Loucy (cell line): Measurements from ENCODE around the gene CUEDC1.

Experiments
- H2AFZ ChIP-seq: fragments of 200-600 bp; sonication (generic); 2 replicates; pipeline ENCODE4 v1.6.0; 2016; ENCODE audit warnings: antibody characterized with exemption, mild to moderate bottlenecking, low read length, moderate library complexity
- H3F3A ChIP-seq: fragments of 200-600 bp; 2 replicates; pipeline ENCODE4 v1.6.0; 2016; ENCODE audit warnings: antibody characterized with exemption, low read depth, mild to moderate bottlenecking
- H3K27me3 ChIP-seq: fragments of 200-600 bp; sonication (generic); 2 replicates; pipeline ENCODE4 v1.6.1; 2014; ENCODE audit warnings: low read length, mild to moderate bottlenecking; ENCODE audit not compliant: insufficient read depth, poor library complexity, severe bottlenecking
- H3K36me3 ChIP-seq: fragments of 200-600 bp; sonication (generic); 2 replicates; pipeline ENCODE4 v1.6.1; 2016; ENCODE audit warnings: low read length; ENCODE audit not compliant: insufficient read depth
- H3K4me1 ChIP-seq: fragments of 200-600 bp; sonication (generic); 2 replicates; pipeline ENCODE4 v1.5.1; 2014; ENCODE audit warnings: low read length, mild to moderate bottlenecking; ENCODE audit not compliant: insufficient read depth, poor library complexity, severe bottlenecking
- H3K4me2 ChIP-seq: fragments of 200-600 bp; sonication (generic); 2 replicates; pipeline ENCODE4 v1.6.0; 2014; ENCODE audit warnings: antibody characterized with exemption, low read length, low read depth, mild to moderate bottlenecking; ENCODE audit not compliant: poor library complexity, severe bottlenecking
- H3K4me3 ChIP-seq: fragments of 200-600 bp; sonication (generic); 2 replicates; pipeline ENCODE4 v1.5.1; 2014; ENCODE audit warnings: low read length, mild to moderate bottlenecking, mixed read lengths; ENCODE audit not compliant: poor library complexity, severe bottlenecking
- H3K79me2 ChIP-seq: fragments of 200-600 bp; sonication (generic); 2 replicates; pipeline ENCODE4 v1.6.1; 2014; ENCODE audit warnings: low read length; ENCODE audit not compliant: insufficient read depth
- H3K9ac ChIP-seq: fragments of 200-600 bp; sonication (generic); 2 replicates; pipeline ENCODE4 v1.6.0; 2014; ENCODE audit warnings: mild to moderate bottlenecking, low read depth, low read length, moderate library complexity; ENCODE audit not compliant: poor library complexity, severe bottlenecking
- H3K9me2 ChIP-seq: fragments of 200-600 bp; sonication (generic); replicated peaks from 2 replicates; pipeline ENCODE4 v1.6.1; 2016; ENCODE audit warnings: low read depth, low read length, mixed read lengths
- H3K9me3 ChIP-seq: fragments of 200-600 bp; sonication (generic); 2 replicates; pipeline ENCODE4 v1.6.1; 2014; ENCODE audit warnings: mild to moderate bottlenecking, antibody characterized with exemption, low read length, low read depth; ENCODE audit not compliant: insufficient read depth
- H4K20me1 ChIP-seq: fragments of 200-600 bp; sonication (generic); 2 replicates; pipeline ENCODE4 v1.6.0; 2014; ENCODE audit warnings: antibody characterized with exemption, low read length, mild to moderate bottlenecking; ENCODE audit not compliant: insufficient read depth, poor library complexity, severe bottlenecking
- CTCF ChIP-seq: fragments of 200-600 bp; sonication (generic); conservative IDR thresholded peaks from 2 replicates; pipeline ENCODE4 v1.5.1; 2014; ENCODE audit warnings: mild to moderate bottlenecking, antibody characterized with exemption, low read length
- EZH2phosphoT487 ChIP-seq: fragments of 200-600 bp; IDR thresholded peaks from 2 replicates; pipeline ENCODE4 v1.6.1; 2018; ENCODE audit warnings: antibody characterized with exemption, mild to moderate bottlenecking, moderate library complexity, borderline replicate concordance

CUEDC1 gene

GRCh38 chr17:57938061-57938502 lies 17.1 kb downstream of the CUEDC1 start:
- Histone ChIP-seq H3K4me1 (peaks cover 19% of the 10 kb centered on the region), H3K36me3 (no peaks in the 10 kb centered on the region), H3F3A (no peaks in the 10 kb centered on the region), H3K9me3 (no peaks in the 10 kb centered on the region), H3K27me3 (no peaks in the 10 kb centered on the region), H3K9ac (no peak overlapping the region), H3K9me2 (no peaks in the 10 kb centered on the region), H4K20me1 (no peaks in the 10 kb centered on the region), H2AFZ (no peak overlapping the region), H3K79me2 (no peaks in the 10 kb centered on the region), H3K4me3 (no peak overlapping the region), H3K4me2 (no peak overlapping the region)
- TF ChIP-seq CTCF, result no peak
- no peak for TF ChIP-seq EZH2phosphoT487

- Histone ChIP-seq H3K9me2 (no peaks in the 10 kb centered on the region), H4K20me1 (no peaks in the 10 kb centered on the region), H3K9ac (no peak overlapping the region), H3K9me3 (no peaks in the 10 kb centered on the region), H3K4me3 (no peak overlapping the region), H3F3A (no peaks in the 10 kb centered on the region), H2AFZ (no peak overlapping the region), H3K36me3 (no peaks in the 10 kb centered on the region), H3K79me2 (no peaks in the 10 kb centered on the region), H3K4me1 (peaks cover 19% of the 10 kb centered on the region), H3K27me3 (no peaks in the 10 kb centered on the region), H3K4me2 (no peak overlapping the region)
- TF ChIP-seq EZH2phosphoT487 (no peak), CTCF (no peak)
Measured at GRCh38 chr17:57937492-57937891, 17.7 kb downstream of the CUEDC1 start.

- Histone ChIP-seq H3F3A (no peaks in the 10 kb centered on the region), H3K4me3 (no peak overlapping the region), H3K4me2 (no peak overlapping the region), H3K9me2 (no peaks in the 10 kb centered on the region), H3K4me1 (peaks cover 19% of the 10 kb centered on the region), H3K79me2 (no peaks in the 10 kb centered on the region), H2AFZ (no peak overlapping the region), H3K9ac (no peak overlapping the region), H3K9me3 (no peaks in the 10 kb centered on the region), H3K27me3 (no peaks in the 10 kb centered on the region), H3K36me3 (no peaks in the 10 kb centered on the region), H4K20me1 (no peaks in the 10 kb centered on the region)
- no peak for TF ChIP-seq EZH2phosphoT487
Measured at GRCh38 chr17:57935833-57936807, 19.1 kb downstream of the CUEDC1 start.
